ENCODE results near the gene ATP10A. TPM values are rescaled to one million over a fixed set of nuclear protein-coding genes. Genes with fewer than 3 reads are reported as not detected.

ATP10A gene
- polyA plus RNA-seq, 1 donor (not counting 4 experiments of a cell fraction or from before 2014, with no cell fraction given): not detected

DNA sequence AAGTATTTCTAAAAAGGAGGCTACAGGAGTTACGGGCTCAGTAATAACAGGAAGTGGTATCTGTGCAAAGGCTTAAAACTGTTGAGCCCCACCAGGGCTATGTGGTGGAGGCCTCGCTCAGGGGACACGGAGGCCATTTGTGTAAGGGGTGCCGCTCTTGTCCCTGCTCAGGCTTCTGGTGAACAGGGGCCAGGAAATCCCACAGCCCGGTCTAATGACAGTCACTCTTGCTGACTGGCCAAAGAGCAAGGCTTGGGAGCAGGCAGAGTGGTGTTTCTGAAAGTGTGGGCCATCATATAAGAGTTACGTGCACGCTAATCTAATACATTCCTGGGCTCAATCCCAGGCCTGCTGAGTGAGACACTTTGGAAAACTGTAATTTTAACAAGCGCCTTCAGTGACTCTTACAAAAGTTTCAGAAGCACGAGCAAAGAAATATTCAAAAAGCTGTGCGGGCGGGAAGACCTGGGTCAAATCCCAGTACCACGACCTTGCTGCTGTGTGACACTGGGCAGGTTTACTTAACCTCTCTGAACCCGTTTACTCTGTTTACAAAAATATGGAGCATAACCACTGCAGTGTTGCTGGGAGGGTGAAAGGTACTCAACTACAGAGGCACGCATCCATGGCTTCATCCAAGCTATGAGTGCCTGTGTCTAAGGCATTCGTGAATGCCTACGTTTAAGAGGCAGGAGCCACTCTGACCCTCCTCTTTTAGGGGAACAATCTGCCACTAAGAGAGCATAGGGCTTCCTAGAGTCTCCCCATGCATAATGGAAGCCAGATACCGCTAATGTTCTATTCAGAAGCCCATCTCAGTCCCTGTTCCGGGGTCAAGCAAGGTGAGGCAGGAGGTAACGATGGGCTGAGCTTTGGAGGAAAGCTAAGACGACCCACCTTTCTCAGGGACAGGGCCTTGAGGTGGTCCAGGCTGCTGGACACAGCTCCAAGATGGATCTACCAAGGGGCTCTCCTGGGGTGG lies 2.0 kb downstream of the ATP10A start:
- no peak for FAIRE-seq
- no peak overlapping the region for H3K27ac ChIP-seq (ENCODE audit: control insufficient read depth, insufficient read depth, low read length)

DNA sequence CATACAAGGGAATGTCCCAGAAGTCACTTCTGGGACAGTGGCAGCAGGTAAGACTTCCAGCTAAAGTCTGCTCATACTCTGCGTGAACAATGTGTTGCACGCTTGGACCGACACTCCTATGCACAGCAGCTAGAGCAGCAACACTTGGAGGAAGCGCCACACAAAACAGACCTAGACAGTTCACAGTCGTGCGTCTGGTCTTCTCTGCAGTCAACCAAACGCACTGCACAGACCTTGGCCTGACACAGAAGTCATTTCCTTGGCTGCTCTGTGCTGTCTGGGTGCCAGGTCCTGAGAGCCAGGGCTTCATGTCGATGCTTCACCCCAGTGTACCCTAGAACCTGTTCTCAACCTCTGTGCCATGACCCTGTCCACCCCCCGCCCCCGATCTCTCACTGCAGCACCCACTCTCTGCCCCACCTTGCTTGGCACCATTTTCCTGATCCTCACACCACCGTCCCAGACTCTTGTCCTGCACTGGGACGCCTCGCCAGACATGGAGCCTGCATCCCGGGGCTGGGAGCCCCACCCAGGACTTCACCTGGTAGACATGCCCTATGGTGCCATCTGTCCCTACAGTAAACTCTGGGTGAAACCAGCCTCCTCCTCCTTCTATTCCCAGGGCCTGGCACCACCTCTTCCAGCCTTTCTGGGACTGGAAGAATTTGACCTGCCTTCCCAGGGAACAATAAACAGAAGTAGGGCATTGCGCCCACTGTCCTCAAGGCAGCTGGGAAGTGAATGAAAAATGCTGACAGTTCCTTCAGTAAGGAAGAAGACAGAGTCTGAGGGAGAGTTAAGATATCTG lies 3.1 kb downstream of the ATP10A start:
- Histone ChIP-seq H3K79me2 (ENCODE audit: control insufficient read depth, insufficient read depth, low read length) (no peaks in the 10 kb centered on the region), H3K27ac (ENCODE audit: control insufficient read depth, insufficient read depth, low read length) (no peak overlapping the region), H3K9me3 (ENCODE audit: control insufficient read depth, low read depth, low read length) (no peaks in the 10 kb centered on the region), H3K9ac (ENCODE audit: control insufficient read depth, extremely low read depth, insufficient read depth, low read length) (no peak overlapping the region), H3K4me2 (ENCODE audit: control insufficient read depth, extremely low read depth, insufficient read depth, low read depth, low read length) (no peak overlapping the region), H2AFZ (ENCODE audit: control insufficient read depth, low read length) (no peak overlapping the region), H3K4me1 (ENCODE audit: control insufficient read depth, extremely low read depth, insufficient read depth, low read length) (no peaks in the 10 kb centered on the region), H4K20me1 (ENCODE audit: control insufficient read depth, extremely low read depth, insufficient read depth, low read length) (no peaks in the 10 kb centered on the region), H3K36me3 (ENCODE audit: control insufficient read depth in 2 of 2, extremely low read depth in 1 of 2, insufficient read depth in 2 of 2, low read length in 2 of 2) (no peaks in the 10 kb centered on the region), H3K27me3 (ENCODE audit: control insufficient read depth, extremely low read depth, insufficient read depth, low read length) (peaks cover 16% of the 10 kb centered on the region), H3K4me3 (ENCODE audit: control insufficient read depth in 2 of 3, extremely low read depth in 1 of 3, insufficient read depth in 2 of 3, low read depth in 1 of 3, low read length in 3 of 3) (no peak overlapping the region), H3K9me1 (ENCODE audit: control insufficient read depth, extremely low read depth, insufficient read depth, low read length) (no peaks in the 10 kb centered on the region)
- DNase-seq (ENCODE audit: low read depth, low spot score) (no peak), FAIRE-seq (no peak)
- dilution Hi-C loops (cut with MboI; ENCODE audit: extremely low pct_ligation_motif_present, low sequenced_read_pairs): no loop called here
- TF ChIP-seq EZH2 (IDR thresholded peaks at IDR 0.05; ENCODE audit: low read length) (no peak), CTCF (optimal IDR thresholded peaks at IDR 0.05 in 1 of 3, IDR thresholded peaks at IDR 0.05 in 1 of 3, conservative IDR thresholded peaks at IDR 0.05 in 1 of 3; ENCODE audit: extremely low read depth in 1 of 3, insufficient read depth in 2 of 3, low read length in 3 of 3) (no peak)

More for the DNA sequence above, 2.0 kb downstream of the ATP10A start:
- H3K4me2 ChIP-seq (ENCODE audit: control insufficient read depth, extremely low read depth, insufficient read depth, low read depth, low read length): no peak overlapping the region
- peaks cover under 1% of the 10 kb centered on the region for H3K9me3 ChIP-seq (ENCODE audit: control insufficient read depth, low read depth, low read length)
- peaks cover 16% of the 10 kb centered on the region for H3K27me3 ChIP-seq (ENCODE audit: control insufficient read depth, extremely low read depth, insufficient read depth, low read length)
- H3K9me1 ChIP-seq (ENCODE audit: control insufficient read depth, extremely low read depth, insufficient read depth, low read length): no peaks in the 10 kb centered on the region
- H4K20me1 ChIP-seq (ENCODE audit: control insufficient read depth, extremely low read depth, insufficient read depth, low read length): no peaks in the 10 kb centered on the region
- H3K9ac ChIP-seq (ENCODE audit: control insufficient read depth, extremely low read depth, insufficient read depth, low read length): no peak overlapping the region
- no peaks in the 10 kb centered on the region for H3K79me2 ChIP-seq (ENCODE audit: control insufficient read depth, insufficient read depth, low read length)
- dilution Hi-C loops (cut with MboI; ENCODE audit: extremely low pct_ligation_motif_present, low sequenced_read_pairs): no loop called here
- no peaks in the 10 kb centered on the region for H3K4me1 ChIP-seq (ENCODE audit: control insufficient read depth, extremely low read depth, insufficient read depth, low read length)
- H3K36me3 ChIP-seq (ENCODE audit: control insufficient read depth in 2 of 2, extremely low read depth in 1 of 2, insufficient read depth in 2 of 2, low read length in 2 of 2): no peaks in the 10 kb centered on the region
- no peak for TF ChIP-seq EZH2 (IDR thresholded peaks at IDR 0.05; ENCODE audit: low read length)
- no peak for TF ChIP-seq CTCF (optimal IDR thresholded peaks at IDR 0.05 in 1 of 3, IDR thresholded peaks at IDR 0.05 in 1 of 3, conservative IDR thresholded peaks at IDR 0.05 in 1 of 3; ENCODE audit: extremely low read depth in 1 of 3, insufficient read depth in 2 of 3, low read length in 3 of 3)
- no peak overlapping the region for H3K4me3 ChIP-seq (ENCODE audit: control insufficient read depth in 2 of 3, extremely low read depth in 1 of 3, insufficient read depth in 2 of 3, low read depth in 1 of 3, low read length in 3 of 3)
- no peak for DNase-seq (ENCODE audit: low read depth, low spot score)
- no peak overlapping the region for H2AFZ ChIP-seq (ENCODE audit: control insufficient read depth, low read length)
